ENCODE measurements around the gene PRR3.

Gene PRR3

GRCh38 chr6:30612213-30612612, 55.1 kb downstream of the PRR3 start:
- no peak for DNase-seq (ENCODE audit: low read depth in 2 of 2)

GRCh38 chr6:30612687-30613248, 55.7 kb downstream of the PRR3 start:
- DNase-seq (ENCODE audit: low read depth in 2 of 2): no peak
